Endothelial cell of umbilical vein (primary cell): ENCODE measurements around the gene SULT2B1. TPM values are rescaled to one million over a fixed set of nuclear protein-coding genes. Genes with fewer than 3 reads are reported as not detected.

ENCODE experiments used
- BruUV-seq: library from RNA; stranded (reverse); fragments of 400-500 nt; replicated peaks from 2 replicates; lab custom pipeline; 2021; lab: Mats Ljungman, UMichigan
- CTCF ChIA-PET: fragments of 300-600, 350-600 bp; sonication (Branson Sonifier 250); formaldehyde crosslinking; loops from one replicate; lab custom pipeline; 2021; ENCODE audit warnings: antibody characterized with exemption, inconsistent platforms; lab: Charles Lee
- POLR2A ChIA-PET: fragments of 300-600, 350-600 bp; sonication (Branson Sonifier 250); formaldehyde crosslinking; loops from one replicate; lab custom pipeline; 2021; ENCODE audit warnings: antibody characterized with exemption, inconsistent platforms; lab: Charles Lee
- DNase-seq: peaks from one replicate; pipeline ENCODE4 v3.0.0-alpha.2; 2011; ENCODE audit warnings: low read depth, low spot score
- FAIRE-seq: peaks from 2 replicates; lab custom pipeline; 2011; peaks lifted over from hg19 to GRCh38; lab: Jason Lieb, UNC
- H2AFZ ChIP-seq: 2 replicates; pipeline ENCODE4 v1.6.0; 2012; ENCODE audit warnings: low read depth, low read length, control low read depth, inconsistent platforms
- H3K27ac ChIP-seq: 2 replicates; pipeline ENCODE4 v1.5.1; 2011; ENCODE audit warnings: low read depth, mild to moderate bottlenecking, control low read depth, low read length, moderate library complexity; ENCODE audit not compliant: insufficient read depth
- H3K27me3 ChIP-seq, 2 experiments: 2 replicates each; pipeline versions ENCODE4 v1.6.0 to v1.6.1; 2011; ENCODE audit warnings: low read length in 2 of 2, mixed read lengths in 1 of 2; ENCODE audit not compliant: control insufficient read depth in 2 of 2, insufficient read depth in 2 of 2
- H3K36me3 ChIP-seq, 2 experiments: 2 replicates in 1 of 2; 3 replicates in 1 of 2; pipeline ENCODE4 v1.5.1; 2011; ENCODE audit warnings: low read length in 2 of 2, mild to moderate bottlenecking in 1 of 2, moderate library complexity in 1 of 2; ENCODE audit not compliant: control insufficient read depth in 2 of 2, insufficient read depth in 2 of 2; ENCODE audit errors: extremely low read depth in 1 of 2
- H3K4me1 ChIP-seq: 3 replicates; pipeline ENCODE4 v1.5.1; 2011; ENCODE audit warnings: mild to moderate bottlenecking, low read length; ENCODE audit not compliant: control insufficient read depth, insufficient read depth; ENCODE audit errors: extremely low read depth
- H3K4me2 ChIP-seq: 2 replicates; pipeline ENCODE4 v1.6.1; 2011; ENCODE audit warnings: low read length, control low read depth, mixed read lengths; ENCODE audit not compliant: insufficient read depth
- H3K4me3 ChIP-seq, 3 experiments: fragments of 200-600 bp in 1 of 3; sonication (generic), shearing (Covaris generic) in 1 of 3; replicated peaks in 1 of 3; 2 replicates each; pipeline ENCODE4 v1.5.1; 2011 to 2016; ENCODE audit warnings: control low read depth in 3 of 3, low read length in 3 of 3, mild to moderate bottlenecking in 2 of 3, inconsistent platforms in 1 of 3, low read depth in 1 of 3, moderate library complexity in 1 of 3; ENCODE audit not compliant: insufficient read depth in 1 of 3
- H3K79me2 ChIP-seq: 2 replicates; pipeline ENCODE4 v1.6.0; 2012; ENCODE audit warnings: low read length, inconsistent platforms; ENCODE audit not compliant: control insufficient read depth, insufficient read depth
- H3K9ac ChIP-seq: replicated peaks from 2 replicates; pipeline ENCODE3; 2011; ENCODE audit warnings: low read length, control low read depth; ENCODE audit not compliant: insufficient read depth; ENCODE audit errors: extremely low read depth
- H3K9me1 ChIP-seq: replicated peaks from 3 replicates; pipeline ENCODE4 v1.6.0; 2011; ENCODE audit warnings: mild to moderate bottlenecking, low read length; ENCODE audit not compliant: control insufficient read depth, insufficient read depth; ENCODE audit errors: extremely low read depth
- H3K9me3 ChIP-seq: replicated peaks from 2 replicates; pipeline ENCODE4 v1.5.1; 2012; ENCODE audit warnings: low read length, inconsistent platforms; ENCODE audit not compliant: control insufficient read depth, insufficient read depth
- H4K20me1 ChIP-seq: replicated peaks from 2 replicates; pipeline ENCODE3; 2011; ENCODE audit warnings: mild to moderate bottlenecking, low read length; ENCODE audit not compliant: control insufficient read depth, insufficient read depth; ENCODE audit errors: extremely low read depth
- CTCF ChIP-seq, 2 donors: IDR thresholded peaks; 1 replicate in 1 of 2; 2 replicates in 1 of 2; pipeline ENCODE4 v1.5.1; 2011; ENCODE audit warnings: low read length in 2 of 2, mild to moderate bottlenecking in 2 of 2, moderate library complexity in 2 of 2, control low read depth in 1 of 2, inconsistent platforms in 1 of 2, low read depth in 1 of 2; ENCODE audit not compliant: insufficient read depth in 1 of 2; ENCODE audit errors: extremely low read depth in 1 of 2
- EZH2 ChIP-seq: IDR thresholded peaks from 2 replicates; pipeline ENCODE4 v1.6.1; 2012; ENCODE audit warnings: borderline replicate concordance, low read depth, mild to moderate bottlenecking, moderate library complexity, low read length, inconsistent platforms; ENCODE audit not compliant: severe bottlenecking
- FOS ChIP-seq: IDR thresholded peaks from 2 replicates; pipeline ENCODE4 v1.6.1; 2011; ENCODE audit warnings: mild to moderate bottlenecking, low read length, moderate library complexity, borderline replicate concordance; ENCODE audit not compliant: insufficient read depth
- GATA2 ChIP-seq: IDR thresholded peaks from 2 replicates; pipeline ENCODE4 v1.7.0; 2011; ENCODE audit warnings: low read depth, mild to moderate bottlenecking, moderate library complexity, mixed read lengths, low read length; ENCODE audit not compliant: insufficient read length, insufficient read depth
- JUN ChIP-seq: IDR thresholded peaks from 2 replicates; pipeline ENCODE4 v1.6.1; 2011; ENCODE audit warnings: borderline replicate concordance, low read depth; ENCODE audit not compliant: insufficient read length, insufficient read depth
- MYC ChIP-seq: IDR thresholded peaks from one replicate; pipeline ENCODE4 v1.6.1; 2011; ENCODE audit warnings: mild to moderate bottlenecking, low read depth, low read length
- POLR2A ChIP-seq: IDR thresholded peaks from 2 replicates; pipeline ENCODE4 v1.6.1; 2012; ENCODE audit warnings: low read depth, mild to moderate bottlenecking, control low read depth, low read length
- POLR2AphosphoS5 ChIP-seq: IDR thresholded peaks from 2 replicates; pipeline ENCODE4 v1.6.1; 2012; ENCODE audit warnings: low read depth, mild to moderate bottlenecking, control low read depth, low read length, moderate library complexity; ENCODE audit not compliant: insufficient read depth
- dilution Hi-C: fragments of 300-500 bp; cut with MboI; formaldehyde crosslinking; loops from one replicate; pipeline ENCODE4 v1.15.0; 2019; ENCODE audit warnings: low sequenced_read_pairs; ENCODE audit not compliant: extremely low pct_ligation_motif_present
- intact Hi-C: fragments of 100-400 bp; cut with micrococcal nuclease; formaldehyde crosslinking; loops from one replicate; pipeline ENCODE4 v1.10.0; 2022
- polyA plus RNA-seq, 4 experiments: library from polyadenylated mRNA; depleted of rRNA in 3 of 4; stranded (reverse) in 3 of 4; unstranded in 1 of 4; fragments of >200 nt; gene quantifications; 2 replicates each; pipeline versions ENCODE4 v1.2.1 to v1.2.3, GENCODE V29; 2011 to 2012; ENCODE audit warnings: missing spikeins in 1 of 4
- total RNA-seq: library from RNA; stranded (reverse); gene quantifications from 2 replicates; pipeline ENCODE4 v1.2.3, GENCODE V29; 2021
- TF ChIP-seq, protein P1 (sequence below): IDR thresholded peaks from 2 replicates; pipeline ENCODE4 v1.6.1; 2011; ENCODE audit not compliant: insufficient read depth, insufficient read length

The SULT2B1 gene
- total and polyA plus RNA-seq, 2 donors (not counting 3 experiments of a cell fraction or from before 2014, with no cell fraction given) = not detected

DNA sequence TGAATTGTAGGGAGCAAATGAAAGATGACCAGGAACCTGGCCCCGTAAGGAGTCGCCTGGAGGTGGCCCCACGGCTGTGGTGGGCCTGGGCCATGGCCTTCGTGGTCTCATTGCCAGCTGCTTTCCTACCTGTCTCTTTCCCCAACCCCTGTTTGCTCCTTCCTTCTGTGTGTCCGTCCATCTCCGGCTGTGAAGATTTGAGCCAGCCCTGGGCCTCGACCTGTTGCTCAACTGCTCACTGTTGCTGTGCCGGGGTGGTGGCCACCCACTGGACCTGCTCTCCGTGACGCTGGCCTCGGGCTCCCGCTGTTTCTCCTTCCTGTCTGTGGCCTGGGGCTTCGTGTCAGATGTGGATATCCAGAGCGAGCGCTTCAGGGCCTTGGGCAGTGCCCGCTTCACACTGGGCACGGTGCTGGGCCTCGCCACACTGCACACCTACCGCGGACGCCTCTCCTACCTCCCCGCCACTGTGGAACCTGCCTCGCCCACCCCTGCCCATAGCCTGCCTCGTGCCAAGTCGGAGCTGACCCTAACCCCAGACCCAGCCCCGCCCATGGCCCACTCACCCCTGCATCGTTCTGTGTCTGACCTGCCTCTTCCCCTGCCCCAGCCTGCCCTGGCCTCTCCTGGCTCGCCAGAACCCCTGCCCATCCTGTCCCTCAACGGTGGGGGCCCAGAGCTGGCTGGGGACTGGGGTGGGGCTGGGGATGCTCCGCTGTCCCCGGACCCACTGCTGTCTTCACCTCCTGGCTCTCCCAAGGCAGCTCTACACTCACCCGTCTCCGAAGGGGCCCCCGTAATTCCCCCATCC, 76.7 kb downstream of the SULT2B1 start:
- BruUV-seq = no TSS peak
- H3K4me3 ChIP-seq = no peak overlapping the region
- no peaks in the 10 kb centered on the region for H3K9me1 ChIP-seq
- H3K79me2 ChIP-seq = no peaks in the 10 kb centered on the region
- no peak for DNase-seq
- no peaks in the 10 kb centered on the region for H4K20me1 ChIP-seq
- no peaks in the 10 kb centered on the region for H3K27me3 ChIP-seq
- POLR2A ChIA-PET = interaction anchor here (2.0 kb wide), 1 partner anchor 9 kb away, joined by 10 read pairs; the partner anchor contains the start of genes RPL18 and SPHK2
- dilution Hi-C loops = no loop called here
- H3K4me2 ChIP-seq = no peak overlapping the region
- no peak overlapping the region for H3K9ac ChIP-seq
- FAIRE-seq = no peak
- H3K9me3 ChIP-seq = no peaks in the 10 kb centered on the region
- H3K27ac ChIP-seq = no peak overlapping the region
- CTCF ChIA-PET = interaction anchor here (0.9 to 1.0 kb wide), 3 partner anchors 44 to 123 kb away, joined by 3 read pairs; no protein-coding TSS in a partner anchor
- no peak for TF ChIP-seq MYC
- TF ChIP-seq FOS = no peak
- no peak for TF ChIP-seq JUN
- no peak for TF ChIP-seq POLR2A
- TF ChIP-seq GATA2 = no peak
- no peak for TF ChIP-seq POLR2AphosphoS5
- TF ChIP-seq EZH2 = no peak
- TF ChIP-seq, protein P1, sequence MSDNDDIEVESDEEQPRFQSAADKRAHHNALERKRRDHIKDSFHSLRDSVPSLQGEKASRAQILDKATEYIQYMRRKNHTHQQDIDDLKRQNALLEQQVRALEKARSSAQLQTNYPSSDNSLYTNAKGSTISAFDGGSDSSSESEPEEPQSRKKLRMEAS = no peak
- no peak for TF ChIP-seq CTCF (IDR thresholded peaks at IDR 0.05; ENCODE audit: extremely low read depth in 1 of 2, insufficient read depth in 1 of 2, low read depth in 1 of 2, low read length in 2 of 2)
- H3K36me3 ChIP-seq = peaks cover 0 to 2% of the 10 kb centered on the region in 2 experiments
- H3K4me1 ChIP-seq = peaks cover 14% of the 10 kb centered on the region
- intact Hi-C loops = no loop called here
- H2AFZ ChIP-seq = no peak overlapping the region
